Pancreas (tissue), 10 donors: ENCODE data around the gene JAK3. TPM values are rescaled to one million over a fixed set of nuclear protein-coding genes. Genes with fewer than 3 reads are reported as not detected.

ENCODE experiments used
- ATAC-seq, 4 donors: fragments of 200-7000 bp; cut with Tn5 transposase; one replicate each; pipeline versions ENCODE4 v1.8.0 to v1.9.1; 2020; ENCODE audit warnings: mild to moderate bottlenecking in 4 of 4, moderate library complexity in 4 of 4
- DNase-seq, 6 donors: peaks; one replicate each; pipeline ENCODE4 v3.0.0-alpha.2; 2020
- FAIRE-seq: peaks from 2 replicates; lab custom pipeline; 2012; peaks lifted over from hg19 to GRCh38; lab: Jason Lieb, UNC
- H3K27ac ChIP-seq, 4 donors: fragments of 200-600 bp; sonication (generic); 1 replicate in 3 of 4; 2 replicates in 1 of 4; pipeline versions ENCODE4 v1.5.0 to v1.8.0; 2020
- H3K27me3 ChIP-seq, 4 donors: fragments of 200-600 bp; one replicate each; pipeline ENCODE4 v1.8.0; 2021
- H3K36me3 ChIP-seq, 3 donors: fragments of 200-600 bp; sonication (generic) in 1 of 3; one replicate each; pipeline versions ENCODE4 v1.5.0 to v1.8.0; 2020 to 2021
- H3K4me1 ChIP-seq, 3 donors: fragments of 200-600 bp; one replicate each; pipeline ENCODE4 v1.8.0; 2021
- H3K4me3 ChIP-seq, 4 donors: fragments of 200-600 bp; sonication (generic) in 2 of 4; one replicate each; pipeline versions ENCODE4 v1.5.0 to v1.8.0; 2020 to 2021
- H3K9me3 ChIP-seq, 4 donors: fragments of 200-600 bp; one replicate each; pipeline ENCODE4 v1.8.0; 2021
- WGBS, 2 donors: extraction: QIAGEN DNeasy Blood & Tissue Kit; methylation state at CpG; one replicate each; pipeline ENCODE4 v1.1.7; 2013; 5-methylcytosine and 5-hydroxymethylcytosine counted together
- intact Hi-C, 3 donors: fragments of 100-400 bp; cut with DNase I; formaldehyde crosslinking; loops; one replicate each; pipeline versions ENCODE4 v1.11.1 to v1.14.2; 2022
- polyA plus RNA-seq, 2 donors: library from polyadenylated mRNA; stranded (reverse); fragments of 200-250 nt; gene quantifications; one replicate each; pipeline ENCODE4 v1.2.3, GENCODE V29; 2013
- total RNA-seq, 6 donors: library from RNA; stranded (reverse); fragmentation: NEBNext Ultra II Directional in 4 of 6; extraction: Animal tissue kit (Norgen Biotek cat#: 25700) in 4 of 6; gene quantifications; one replicate each; pipeline versions ENCODE4 v1.2.1 to v1.2.4, GENCODE V29; 2021 to 2023
- TF ChIP-seq, protein P1 (sequence below), 4 donors: fragments of 200-600 bp; sonication (generic) in 3 of 4; IDR thresholded peaks; one replicate each; pipeline versions ENCODE4 v1.5.0 to v1.8.0; 2021; ENCODE audit warnings: antibody characterized with exemption in 4 of 4
- donor health status: healthy with polysubstance abuse.
- donor health status: DM: no; HTN: no; CAD: no; lungs with moderate emphysema.
- donor health status: DM: no; HTN: no; CAD: no.
- donor health status: control.
- donor health status: control.
- donor health status: Bipolar disorder and iron deficiency.
- donor health status: DM: yes; HTN: yes; CAD: no.
- donor health status: DM: no; HTN: no; CAD: no.
- donor health status: DM: no; HTN: no; CAD: no.
- donor health status: DM: yes; HTN: yes; CAD: no.

JAK3 gene
- total and polyA plus RNA-seq, 8 donors: 1.1 to 6.6 (median 2.5) TPM

DNA sequence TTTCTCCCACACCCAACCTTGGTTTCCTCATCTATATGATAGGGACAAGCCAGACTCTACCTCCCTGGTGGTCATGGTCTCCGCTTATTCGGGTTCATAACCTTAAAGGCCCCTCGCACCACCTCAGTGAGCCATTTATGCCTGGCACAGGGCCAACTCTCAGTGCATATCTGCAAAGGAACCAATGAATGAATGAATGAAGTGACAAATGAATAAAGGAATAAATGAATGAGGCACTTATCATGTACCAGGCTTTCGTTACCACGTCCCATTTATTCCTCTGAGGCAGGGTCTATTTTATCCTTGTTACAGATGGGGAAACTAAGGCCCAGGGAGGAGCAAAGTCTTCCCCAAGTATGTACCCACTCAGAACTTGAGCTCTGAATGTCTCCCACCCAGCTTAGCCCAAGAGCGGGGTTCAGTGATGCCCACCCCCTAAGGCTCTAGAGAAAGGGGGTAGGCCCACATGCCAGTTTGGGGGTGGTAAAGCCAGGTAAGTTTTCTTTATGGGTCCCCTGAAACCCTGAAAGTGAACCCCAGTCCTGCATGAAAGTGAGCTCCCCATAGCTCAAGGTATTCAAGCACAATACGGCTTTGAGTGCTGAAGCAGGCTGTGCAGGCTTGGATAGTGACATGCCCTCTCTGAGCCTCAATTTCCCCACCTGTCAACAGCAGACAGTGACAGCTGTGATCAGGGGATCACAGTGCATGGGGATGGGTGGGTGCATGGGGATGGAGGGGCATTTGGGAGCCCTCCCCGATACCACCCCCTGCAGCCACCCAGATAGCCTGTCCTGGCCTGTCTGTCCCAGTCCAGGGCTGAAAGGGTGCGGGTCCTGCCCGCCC is 23.5 kb upstream of the JAK3 start:
- TF ChIP-seq, protein P1, sequence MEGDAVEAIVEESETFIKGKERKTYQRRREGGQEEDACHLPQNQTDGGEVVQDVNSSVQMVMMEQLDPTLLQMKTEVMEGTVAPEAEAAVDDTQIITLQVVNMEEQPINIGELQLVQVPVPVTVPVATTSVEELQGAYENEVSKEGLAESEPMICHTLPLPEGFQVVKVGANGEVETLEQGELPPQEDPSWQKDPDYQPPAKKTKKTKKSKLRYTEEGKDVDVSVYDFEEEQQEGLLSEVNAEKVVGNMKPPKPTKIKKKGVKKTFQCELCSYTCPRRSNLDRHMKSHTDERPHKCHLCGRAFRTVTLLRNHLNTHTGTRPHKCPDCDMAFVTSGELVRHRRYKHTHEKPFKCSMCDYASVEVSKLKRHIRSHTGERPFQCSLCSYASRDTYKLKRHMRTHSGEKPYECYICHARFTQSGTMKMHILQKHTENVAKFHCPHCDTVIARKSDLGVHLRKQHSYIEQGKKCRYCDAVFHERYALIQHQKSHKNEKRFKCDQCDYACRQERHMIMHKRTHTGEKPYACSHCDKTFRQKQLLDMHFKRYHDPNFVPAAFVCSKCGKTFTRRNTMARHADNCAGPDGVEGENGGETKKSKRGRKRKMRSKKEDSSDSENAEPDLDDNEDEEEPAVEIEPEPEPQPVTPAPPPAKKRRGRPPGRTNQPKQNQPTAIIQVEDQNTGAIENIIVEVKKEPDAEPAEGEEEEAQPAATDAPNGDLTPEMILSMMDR (IDR thresholded peaks at IDR 0.05): no peak
- ATAC-seq (no peak), DNase-seq (no peak), FAIRE-seq (no peak)
- Histone ChIP-seq H3K4me1 (peaks cover 0 to 5% (median 0%) of the 10 kb centered on the region in 3 donors), H3K27ac (no peak overlapping the region), H3K4me3 (no peak overlapping the region), H3K27me3 (peaks cover 0 to 27% (median 4%) of the 10 kb centered on the region in 4 donors), H3K9me3 (no peaks in the 10 kb centered on the region), H3K36me3 (no peaks in the 10 kb centered on the region)
- intact Hi-C loops: loop anchor here in 2 of 3 donors (5.0 to 10.0 kb wide), 2 partner anchors 54 to 61 kb away; partner anchors contain the start of gene CCDC124 (in 1 of the 2)
- WGBS, 2 donors: 52 to 63% methylated on average over 9 to 10 of the region's 10 CpGs

DNA sequence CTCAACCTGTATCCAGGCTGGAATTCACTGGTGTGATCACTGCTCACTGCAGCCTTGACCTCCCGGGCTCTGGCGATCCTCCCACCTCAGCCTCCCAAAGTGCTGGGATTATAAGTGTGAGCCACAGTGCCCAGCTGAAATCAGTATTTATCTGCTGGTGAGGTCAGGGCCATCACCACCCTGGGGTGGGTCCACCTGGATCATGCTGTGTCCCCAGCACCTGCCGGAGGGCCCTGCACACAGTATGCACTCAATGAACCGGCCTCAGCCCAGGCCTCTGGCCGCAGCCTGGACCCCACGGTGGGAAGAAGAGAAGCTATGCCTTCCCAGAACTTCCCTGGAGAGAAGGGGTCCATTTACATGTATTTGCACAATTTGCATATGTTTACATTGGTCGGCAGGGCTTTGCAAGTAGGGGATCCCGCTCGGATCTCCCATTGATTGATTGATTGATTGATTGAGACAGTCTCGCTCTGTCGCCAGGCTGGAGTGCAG is 21.4 kb upstream of the JAK3 start:
- 33 to 37% methylated on average over 11 of the region's 11 CpGs for WGBS, 2 donors
- ATAC-seq: no peak
- Histone ChIP-seq H3K27me3 (peaks cover 0 to 27% (median 4%) of the 10 kb centered on the region in 4 donors), H3K36me3 (peaks cover 0 to under 1% (median 0%) of the 10 kb centered on the region in 3 donors), H3K9me3 (no peaks in the 10 kb centered on the region), H3K4me1 (peaks cover 0 to 5% (median 0%) of the 10 kb centered on the region in 3 donors), H3K27ac (no peak overlapping the region), H3K4me3 (no peak overlapping the region)
- no peak for DNase-seq
- no peak for FAIRE-seq
- TF ChIP-seq, protein P1 (IDR thresholded peaks at IDR 0.05): no peak
- intact Hi-C loops: loop anchor here in 2 of 3 donors (5.0 to 10.0 kb wide), 2 partner anchors 58 to 126 kb away; no protein-coding TSS in a partner anchor

DNA sequence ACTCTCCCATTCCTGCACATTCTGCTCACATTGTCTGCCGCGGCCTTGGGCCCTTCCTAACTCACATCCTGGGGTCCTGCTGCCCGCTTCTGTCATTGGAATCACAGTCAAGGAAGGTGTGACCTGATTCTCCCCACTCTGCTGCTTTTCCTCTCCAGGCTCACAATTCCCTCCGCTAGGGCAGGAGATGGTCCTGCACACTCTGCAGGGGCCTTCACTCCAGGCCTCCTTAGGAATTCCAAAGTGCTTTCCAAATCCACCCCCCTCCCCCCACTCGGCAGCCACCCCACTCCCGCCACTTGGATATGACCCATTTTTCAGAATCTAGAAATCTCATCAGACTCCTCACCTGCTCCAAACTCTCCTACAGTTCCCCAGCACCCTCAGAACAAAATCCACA is 20.9 kb upstream of the JAK3 start:
- DNase-seq: no peak
- ATAC-seq: no peak
- intact Hi-C loops: loop anchor here in 2 of 3 donors (5.0 to 10.0 kb wide), 2 partner anchors 59 to 126 kb away; no protein-coding TSS in a partner anchor

DNA sequence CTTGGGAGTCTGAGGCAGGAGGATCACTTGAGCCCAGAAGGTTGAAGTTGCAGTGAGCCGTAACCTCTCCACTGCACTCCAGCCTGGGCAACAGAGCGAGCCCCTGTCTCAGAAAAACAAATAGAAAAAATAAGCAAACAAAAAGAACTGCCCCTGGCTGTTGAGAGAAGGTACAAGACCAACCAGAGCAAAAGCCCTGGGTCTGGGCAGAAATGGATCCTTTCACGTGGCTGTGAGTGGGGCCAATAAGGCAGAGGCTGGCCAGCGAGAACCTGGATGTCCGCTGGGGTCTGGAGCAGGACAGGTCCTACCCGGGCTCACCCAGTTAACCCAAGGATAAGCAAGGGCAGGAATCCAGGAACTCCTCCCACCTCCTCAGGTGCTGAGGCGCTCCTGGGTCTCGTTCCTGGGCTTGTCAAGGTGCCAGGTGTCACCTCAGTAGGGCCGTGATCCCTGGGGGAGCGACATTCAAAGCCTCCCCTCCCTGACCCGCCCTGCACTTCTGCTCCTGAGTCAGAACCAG is 19.2 kb upstream of the JAK3 start:
- DNase-seq: no peak
- intact Hi-C loops: loop anchor here in 2 of 3 donors (5.0 to 10.0 kb wide), 2 partner anchors 60 to 128 kb away; no protein-coding TSS in a partner anchor

More for the DNA sequence above, 20.9 kb upstream of the JAK3 start:
- H3K9me3 ChIP-seq: no peaks in the 10 kb centered on the region
- 35 to 42% methylated on average over 6 of the region's 6 CpGs for WGBS, 2 donors
- H3K27ac ChIP-seq: no peak overlapping the region
- peaks cover 0 to 24% (median 3%) of the 10 kb centered on the region in 4 donors for H3K27me3 ChIP-seq
- no peak overlapping the region for H3K4me3 ChIP-seq
- TF ChIP-seq, protein P1 (IDR thresholded peaks at IDR 0.05): no peak
- peaks cover 0 to 2% (median 0%) of the 10 kb centered on the region in 3 donors for H3K4me1 ChIP-seq
- peaks cover 0 to 6% (median 2%) of the 10 kb centered on the region in 3 donors for H3K36me3 ChIP-seq
- FAIRE-seq: no peak

More for the DNA sequence above, 19.2 kb upstream of the JAK3 start:
- Histone ChIP-seq H3K27me3 (peaks cover 0 to 12% (median 0%) of the 10 kb centered on the region in 4 donors), H3K27ac (no peak overlapping the region), H3K4me3 (no peak overlapping the region), H3K4me1 (no peaks in the 10 kb centered on the region), H3K36me3 (peaks cover 4 to 22% (median 18%) of the 10 kb centered on the region in 3 donors), H3K9me3 (no peaks in the 10 kb centered on the region)
- ATAC-seq (no peak), FAIRE-seq (no peak)
- TF ChIP-seq, protein P1 (IDR thresholded peaks at IDR 0.05): no peak
- WGBS, 2 donors: 37 to 40% methylated on average over 11 of the region's 11 CpGs
